Hindlimb muscle (tissue), 1 donor: ENCODE results near the gene WWOX. TPM values are rescaled to one million over a fixed set of nuclear protein-coding genes. Genes with fewer than 3 reads are reported as not detected.
A peak's percentile ranks its signal among the peaks of the same experiment; 100 is the strongest.

Source experiments
- DNase-seq: peaks from one replicate; pipeline ENCODE4 v3.0.0-alpha.2; 2013
- polyA plus RNA-seq: library from polyadenylated mRNA; unstranded; fragments of 120-200 nt; gene quantifications from one replicate; pipeline ENCODE4 v1.2.1, GENCODE V29; 2013; ENCODE audit not compliant: insufficient read length

Gene WWOX
- polyA plus RNA-seq, 1 donor = 12.9 TPM

DNA sequence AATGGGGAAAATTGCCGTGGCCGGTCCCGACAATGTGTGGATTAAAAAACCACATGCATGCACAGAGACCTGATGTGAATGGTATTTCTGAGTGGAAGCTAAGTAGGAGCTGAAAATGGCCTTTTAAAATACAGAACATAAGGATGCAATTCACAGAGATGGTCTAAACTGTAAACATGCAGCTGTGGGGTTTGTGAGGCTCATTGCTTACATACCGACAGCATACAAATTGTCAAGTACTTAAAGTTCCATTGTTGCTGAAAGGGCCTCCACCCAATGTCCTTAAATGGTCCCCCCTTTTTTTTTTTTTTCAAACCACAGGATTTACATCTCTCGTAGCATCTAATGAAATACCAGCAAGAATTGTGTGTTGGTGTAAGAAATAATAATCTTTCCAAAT lies 977.9 kb downstream of the WWOX start:
- peak; percentile 24 for DNase-seq

DNA sequence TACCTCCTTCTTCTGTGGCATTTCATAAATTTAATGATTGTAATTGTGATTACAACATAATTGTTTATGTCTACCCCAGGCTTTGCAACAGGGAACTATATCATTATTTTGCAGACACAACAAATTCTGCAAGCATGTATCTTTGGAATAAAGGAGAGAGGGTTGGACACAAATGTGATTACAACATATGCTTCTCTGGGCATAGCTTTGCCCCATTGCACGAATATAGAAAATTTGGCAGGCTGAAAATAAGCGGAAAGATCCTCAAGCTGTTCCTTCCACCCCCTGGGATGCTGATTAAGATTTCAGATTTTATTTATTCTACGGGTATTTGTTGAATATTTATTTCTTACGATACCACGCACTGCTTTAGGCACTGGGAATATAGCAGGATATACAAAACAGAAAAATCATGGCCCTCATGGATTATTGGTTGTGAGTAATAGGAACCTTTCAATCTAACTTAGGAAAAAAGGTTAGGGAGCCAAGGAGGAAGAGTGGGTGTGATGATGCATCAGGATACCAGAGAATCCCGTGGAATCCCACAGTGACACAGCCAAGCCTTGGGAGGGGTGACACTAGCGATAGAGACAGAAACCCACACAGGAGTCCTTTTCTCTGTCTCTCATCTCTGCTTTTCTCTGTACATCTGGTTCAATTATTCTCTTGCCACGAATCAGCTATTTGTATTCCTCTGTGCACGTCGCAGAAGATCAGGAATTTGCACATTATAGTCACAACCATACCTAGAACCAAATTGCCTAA lies 980.4 kb downstream of the WWOX start:
- DNase-seq = no peak

DNA sequence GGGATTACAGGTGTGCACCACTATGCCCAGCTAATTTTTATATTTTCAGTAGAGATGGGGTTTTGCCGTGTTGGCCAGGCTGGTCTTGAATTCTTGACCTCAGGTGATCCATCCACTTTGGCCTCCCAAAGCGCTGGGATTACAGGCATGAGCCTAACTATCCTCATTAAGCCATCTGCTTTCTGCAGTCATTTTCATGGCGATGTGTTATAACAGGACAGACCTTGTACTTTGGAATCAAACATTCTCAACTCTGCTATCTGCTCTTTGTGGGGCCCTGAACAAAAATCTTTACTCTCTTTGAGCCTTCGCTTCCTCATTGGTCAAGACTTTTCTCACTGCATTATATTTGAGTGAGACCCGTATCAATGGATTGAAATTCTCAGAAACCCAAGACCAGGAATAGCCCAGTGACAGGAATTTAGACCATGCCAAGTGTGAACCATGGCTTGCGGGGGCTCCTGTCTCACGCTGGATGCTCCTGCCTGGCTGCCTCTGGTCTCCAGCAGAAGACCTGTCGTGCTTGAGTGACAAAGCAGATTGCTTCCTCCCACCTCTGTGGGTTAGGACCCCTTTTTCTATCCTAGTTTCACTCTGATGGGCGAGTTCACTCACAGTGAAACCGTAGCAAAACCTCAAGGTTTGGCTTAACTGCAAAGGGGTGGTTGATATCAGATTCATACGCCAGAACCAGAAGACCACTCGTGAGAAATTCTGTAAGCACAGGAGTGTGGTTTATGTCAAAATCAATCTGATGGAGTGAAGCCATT lies 982.0 kb downstream of the WWOX start:
- no peak for DNase-seq

- DNase-seq = no peak
Observed at GRCh38 chr16:79082970-79083369, 983.5 kb downstream of the WWOX start.

DNA sequence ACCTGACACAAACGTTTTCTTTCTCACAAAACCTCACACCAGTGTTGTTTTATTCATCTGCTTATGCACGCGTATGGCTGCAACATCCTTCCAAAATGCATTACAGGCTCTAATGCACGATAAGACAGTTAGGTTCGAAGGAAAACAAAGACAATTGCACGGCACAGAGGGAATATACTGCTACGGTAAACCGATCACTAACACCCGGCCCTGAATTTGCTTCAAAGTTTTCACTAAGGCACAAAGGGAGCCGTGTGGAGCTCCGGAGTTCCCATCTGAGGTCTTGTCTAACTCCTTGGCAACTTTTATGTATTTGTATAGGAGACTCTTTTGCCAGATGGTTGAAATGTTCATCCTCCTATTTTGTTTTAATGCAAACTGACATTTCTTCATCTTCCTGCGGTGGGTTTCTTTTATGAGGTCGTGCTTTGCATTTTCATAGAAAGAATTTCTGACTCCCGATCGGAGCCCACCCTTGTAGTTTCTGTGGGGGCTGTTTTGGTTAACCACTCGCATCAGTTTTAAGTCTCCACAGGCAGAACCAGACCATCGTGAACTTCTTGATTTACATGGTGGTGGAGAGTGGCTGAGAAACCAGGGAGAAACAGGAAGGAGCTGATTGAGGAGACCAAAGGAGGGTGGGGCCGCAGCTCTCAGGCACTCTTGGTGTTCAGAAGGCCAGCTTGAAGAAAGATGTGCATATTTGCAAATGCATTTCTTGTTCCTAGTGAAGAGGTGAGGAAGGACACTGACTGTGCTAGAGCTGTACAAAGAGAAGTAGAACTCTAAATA lies 984.2 kb downstream of the WWOX start:
- no peak for DNase-seq

GRCh38 chr16:79088971-79089370 lies 989.5 kb downstream of the WWOX start:
- DNase-seq = no peak

- peak; percentile 52 for DNase-seq
Observed at GRCh38 chr16:79089735-79090284, 990.4 kb downstream of the WWOX start.

DNA sequence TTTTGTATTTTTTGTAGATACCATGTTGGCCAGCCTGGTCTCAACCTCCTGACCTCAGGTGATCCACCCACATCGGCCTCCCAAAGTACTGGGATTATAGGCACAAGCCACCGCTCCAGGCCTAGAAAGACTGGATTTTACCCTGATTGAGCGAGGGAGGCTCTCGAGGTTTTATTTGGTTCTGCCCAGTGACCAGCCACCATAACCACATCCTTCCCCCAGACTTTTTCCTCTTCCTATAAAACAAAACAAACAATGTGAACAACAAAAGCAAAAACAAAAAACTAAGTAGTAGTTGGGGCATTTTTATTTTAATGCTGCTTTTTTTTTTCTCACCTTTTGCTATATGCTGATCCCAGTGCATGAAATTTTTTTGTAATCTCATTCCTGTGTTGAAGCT lies 991.5 kb downstream of the WWOX start:
- DNase-seq = no peak

DNA sequence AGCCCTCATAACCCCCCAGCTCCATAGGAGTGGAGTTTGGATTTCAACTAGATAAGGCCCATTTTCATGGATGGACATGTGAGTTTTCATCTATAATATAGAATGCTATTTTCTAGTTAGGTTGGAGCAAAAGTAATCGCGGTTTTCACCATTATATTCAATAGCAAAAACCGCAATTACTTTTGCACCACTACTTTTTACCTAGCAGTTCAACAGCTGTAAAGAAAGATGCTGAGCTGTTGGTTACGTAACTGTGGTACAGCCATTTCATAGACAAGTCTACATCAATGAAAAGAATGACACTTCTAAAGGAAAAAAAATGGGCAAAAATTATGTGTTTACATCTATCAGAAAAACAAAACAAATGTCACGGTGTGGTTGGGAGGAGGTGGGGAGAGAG lies 993.4 kb downstream of the WWOX start:
- DNase-seq = no peak

DNA sequence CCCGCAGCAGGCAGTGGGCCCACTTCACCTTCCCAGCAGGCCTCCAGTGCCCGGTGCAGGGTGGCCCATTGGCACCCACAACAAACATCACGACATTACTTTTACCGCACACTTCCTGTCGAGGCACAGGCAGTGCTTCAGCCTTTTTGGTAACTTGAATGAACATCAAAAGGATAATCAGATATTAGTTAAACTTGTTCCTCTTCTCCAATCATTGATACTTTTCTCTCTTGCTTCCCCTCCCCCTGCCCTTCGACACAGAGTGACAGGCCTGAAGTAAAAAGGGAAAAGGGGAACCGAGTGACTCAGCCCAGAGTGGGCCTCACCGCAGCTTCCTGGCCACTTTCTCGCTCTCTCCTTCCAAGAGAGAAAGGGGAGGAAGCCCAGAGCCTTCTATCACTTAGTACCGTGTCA lies 994.1 kb downstream of the WWOX start:
- peak; percentile 34 for DNase-seq

- DNase-seq = no peak
Observed at GRCh38 chr16:79096246-79096645, 996.8 kb downstream of the WWOX start.

DNA sequence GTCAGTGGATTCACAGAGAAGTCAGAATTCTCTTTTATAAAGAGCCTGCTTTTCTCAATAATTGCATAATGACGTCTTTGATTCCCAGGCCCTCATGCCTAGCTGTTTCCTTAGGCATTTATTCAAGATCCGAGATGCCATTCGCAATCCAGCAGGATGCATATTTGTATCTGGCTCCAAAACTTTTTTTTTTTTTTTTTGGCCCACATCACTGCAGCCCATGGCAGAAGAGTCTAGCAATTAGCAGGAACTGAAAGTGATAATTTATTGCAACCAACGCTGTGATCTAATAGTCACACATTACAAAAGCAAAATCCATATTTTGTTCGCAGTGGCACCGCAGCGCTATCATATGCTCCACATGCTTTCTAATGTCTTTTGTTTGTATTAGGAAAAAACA lies 997.7 kb downstream of the WWOX start:
- no peak for DNase-seq

DNA sequence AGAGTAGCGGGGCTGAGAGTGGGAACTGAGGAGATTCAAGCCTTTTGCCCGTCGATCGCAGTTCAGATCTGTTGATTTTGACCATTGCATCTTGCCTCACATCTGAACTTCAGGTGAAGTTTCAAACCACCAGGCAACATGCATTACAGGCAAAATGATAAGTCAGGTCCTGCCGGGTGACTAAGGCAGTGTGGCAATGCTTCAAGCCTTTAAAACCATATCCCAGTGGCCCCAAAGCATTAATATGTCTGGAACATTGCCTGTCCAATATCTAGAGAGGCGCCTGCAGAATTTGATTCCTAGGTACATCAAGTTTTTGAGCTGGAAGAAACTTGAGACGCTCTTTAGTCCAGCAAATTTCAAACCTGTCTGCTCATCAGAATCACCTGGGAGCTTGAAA lies 998.3 kb downstream of the WWOX start:
- DNase-seq = no peak

DNA sequence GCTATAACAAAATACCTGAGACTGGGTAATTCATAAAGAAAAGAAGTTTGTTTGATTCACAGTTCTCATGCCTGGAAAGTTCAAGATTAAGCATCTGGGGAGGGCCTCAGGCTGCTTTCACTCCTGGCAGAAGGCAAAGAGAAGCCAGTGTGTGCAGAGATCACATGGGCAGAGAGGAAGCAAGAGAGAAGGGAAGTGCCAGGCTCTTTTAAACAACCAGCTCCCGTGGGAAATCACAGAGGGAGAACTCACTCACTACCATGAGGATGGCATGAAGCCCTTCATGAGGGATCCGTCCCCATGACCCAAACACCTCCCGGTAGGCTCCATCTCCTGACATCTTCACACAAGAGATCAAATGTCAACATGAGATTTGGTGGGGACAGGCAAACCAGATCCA lies 999.5 kb downstream of the WWOX start:
- no peak for DNase-seq

DNA sequence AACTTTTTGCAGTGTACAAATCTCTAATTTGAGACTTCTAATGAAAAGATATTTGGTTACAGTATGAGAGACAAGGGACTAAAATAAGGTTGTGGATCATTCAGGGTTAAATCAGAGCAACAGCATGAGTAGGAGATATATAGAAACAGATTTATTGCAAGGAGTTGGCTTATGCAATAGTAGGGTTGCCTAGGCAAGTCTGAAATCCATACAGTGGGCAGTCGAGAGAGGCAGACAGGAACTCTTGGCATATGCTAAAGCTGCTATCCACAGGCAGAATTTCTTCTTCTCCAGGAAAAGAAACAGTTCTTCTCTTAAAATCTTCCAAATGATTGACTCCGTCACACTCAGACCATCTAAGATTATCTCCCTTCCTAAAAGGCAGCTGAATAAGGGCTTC lies 1000.3 kb downstream of the WWOX start:
- no peak for DNase-seq

DNA sequence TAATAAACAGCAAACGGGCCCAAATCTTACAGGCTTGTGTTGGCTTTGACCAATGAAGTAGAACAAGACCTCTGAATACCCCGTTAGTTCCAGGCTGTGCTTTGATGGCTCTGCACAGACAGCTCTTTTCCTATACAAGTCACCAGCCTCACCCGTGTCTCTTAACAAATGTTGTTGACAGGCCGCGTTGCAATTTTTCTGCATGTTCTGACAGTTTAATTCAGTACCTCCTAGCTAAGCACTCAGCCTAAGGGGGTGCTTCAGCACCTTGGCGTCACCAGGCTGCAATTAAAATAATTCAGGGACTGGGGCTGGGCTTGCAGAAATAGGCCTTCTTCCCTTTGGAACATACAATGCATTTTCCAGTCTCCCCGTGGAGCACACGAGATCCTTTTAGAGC lies 1001.0 kb downstream of the WWOX start:
- no peak for DNase-seq

- DNase-seq = no peak
Observed at GRCh38 chr16:79101491-79101890, 1002.0 kb downstream of the WWOX start.

DNA sequence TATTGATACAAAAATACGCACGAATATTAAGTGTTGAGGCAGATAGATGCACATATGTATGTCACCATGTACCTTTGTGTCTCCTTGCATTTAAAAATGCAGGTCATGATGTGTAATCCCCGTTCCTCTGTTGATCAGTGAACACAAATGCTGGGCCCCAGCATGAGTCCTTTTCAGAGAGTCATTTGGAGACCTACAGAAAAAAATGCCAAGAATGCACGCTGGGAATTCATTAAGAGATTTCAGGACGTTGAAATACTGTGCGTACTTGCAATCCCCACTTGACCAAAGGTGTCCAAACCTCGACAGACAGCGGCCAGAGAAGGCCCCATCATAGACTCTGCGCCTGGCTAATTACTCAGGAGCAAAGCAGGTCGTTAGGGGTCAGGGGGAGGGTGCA lies 1005.1 kb downstream of the WWOX start:
- no peak for DNase-seq

- no peak for DNase-seq
Observed at GRCh38 chr16:79107301-79107700, 1007.8 kb downstream of the WWOX start.

DNA sequence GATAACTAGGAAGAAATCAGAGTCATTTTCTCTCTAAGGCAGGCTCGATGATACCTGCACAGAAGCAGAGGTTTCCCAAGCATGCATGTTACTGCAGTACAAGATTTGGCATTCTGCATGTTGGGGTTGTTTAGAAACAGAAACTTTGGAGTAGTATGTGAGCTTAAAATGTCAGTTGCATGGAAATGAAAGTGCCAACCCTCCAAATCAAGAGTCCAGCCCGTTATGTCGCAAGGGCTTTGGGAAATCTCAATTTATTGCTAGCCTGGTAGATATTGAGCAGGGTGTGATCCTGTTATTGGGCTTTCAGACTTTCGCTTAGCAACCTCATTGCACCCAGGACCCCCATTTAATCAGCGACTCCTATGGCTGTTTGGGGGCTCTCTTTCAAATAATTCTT lies 1010.3 kb downstream of the WWOX start:
- no peak for DNase-seq

DNA sequence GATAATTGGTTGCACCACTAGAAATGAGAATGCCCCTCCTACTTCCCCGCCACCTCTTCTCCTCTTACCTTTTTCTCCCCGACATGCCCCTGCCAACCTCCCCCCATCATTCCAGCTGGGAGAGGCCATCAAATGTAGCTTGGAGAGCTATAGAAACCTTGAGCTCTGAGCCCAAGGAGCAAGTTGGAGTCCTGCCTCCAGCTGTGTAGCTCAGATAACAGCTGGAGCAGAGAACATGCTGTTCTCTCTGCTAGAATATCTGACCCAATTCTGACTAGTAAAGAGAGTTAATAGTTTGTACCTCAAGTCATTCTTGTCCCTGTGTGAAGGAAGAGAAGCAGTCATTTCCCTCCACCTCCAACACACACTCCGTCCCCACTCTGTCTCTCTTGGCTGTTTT lies 1010.8 kb downstream of the WWOX start:
- no peak for DNase-seq

GRCh38 chr16:79110953-79111352 lies 1011.5 kb downstream of the WWOX start:
- DNase-seq = no peak

- DNase-seq = no peak
Observed at GRCh38 chr16:79112462-79112861, 1013.0 kb downstream of the WWOX start.
